Lower leg skin (tissue), 4 donors: ENCODE measurements around the gene TRANK1. TPM values are rescaled to one million over a fixed set of nuclear protein-coding genes. Genes with fewer than 3 reads are reported as not detected.

ENCODE experiments used
- DNase-seq, 2 donors: peaks; one replicate each; pipeline ENCODE4 v3.0.0-alpha.2; 2019; ENCODE audit warnings: low spot score in 2 of 2
- H3K4me3 ChIP-seq: fragments of 200-600 bp; sonication (generic); 2 replicates; pipeline ENCODE4 v1.5.1; 2017; ENCODE audit warnings: mild to moderate bottlenecking, low read depth; ENCODE audit not compliant: poor library complexity, severe bottlenecking
- CTCF ChIP-seq, 3 donors: fragments of 450-650 bp; IDR thresholded peaks; one replicate each; pipeline ENCODE4 v1.5.1; 2016; ENCODE audit warnings: antibody characterized with exemption in 3 of 3, mild to moderate bottlenecking in 3 of 3, moderate library complexity in 2 of 3
- POLR2A ChIP-seq, 2 donors: fragments of 450-650 bp; IDR thresholded peaks; one replicate each; pipeline ENCODE4 v1.6.1; 2016 to 2017; ENCODE audit warnings: antibody characterized with exemption in 2 of 2, mild to moderate bottlenecking in 1 of 2, moderate library complexity in 1 of 2
- whole genome bisulfite sequencing, 2 donors: methylation state at CpG; one replicate each; pipeline ENCODE4 v1.1.5; 2018; 5-methylcytosine and 5-hydroxymethylcytosine counted together
- intact Hi-C: fragments of 100-400 bp; cut with DNase I; formaldehyde crosslinking; loops from one replicate; pipeline ENCODE4 v1.15.0; 2023; ENCODE audit warnings: low total_unique reads
- total RNA-seq, 4 donors: library from RNA; depleted of rRNA; stranded (reverse); fragments of >200 nt; gene quantifications; one replicate each; pipeline ENCODE4 v1.1.0, GENCODE V29; 2016

Gene TRANK1
- total RNA-seq, 4 donors from 2014 or later, result 2.6 to 5.1 (median 3.3) TPM

- intact Hi-C loops, result no loop called here
- DNase-seq, result no peak
- no peak overlapping the region for H3K4me3 ChIP-seq
- 93 to 96% methylated on average over 9 of the region's 9 CpGs for WGBS, 2 donors
- TF ChIP-seq POLR2A (IDR thresholded peaks at IDR 0.05) (no peak), CTCF (IDR thresholded peaks at IDR 0.05) (no peak)
These were observed 129.5 kb downstream of the TRANK1 start for GRCh38 chr3:36815375-36815774.

- intact Hi-C loops, result no loop called here
- H3K4me3 ChIP-seq, result no peak overlapping the region
- DNase-seq, result no peak
- TF ChIP-seq CTCF (IDR thresholded peaks at IDR 0.05) (no peak), POLR2A (IDR thresholded peaks at IDR 0.05) (no peak)
- WGBS, 2 donors, result 61 to 64% methylated on average over 4 of the region's 4 CpGs
These were observed 130.1 kb downstream of the TRANK1 start for GRCh38 chr3:36814776-36815175.

GRCh38 chr3:36814066-36814717 lies 130.7 kb downstream of the TRANK1 start:
- DNase-seq, result no peak
- H3K4me3 ChIP-seq, result no peak overlapping the region
- WGBS, 2 donors, result 37 to 43% methylated on average over 7 of the region's 7 CpGs
- no peak for TF ChIP-seq CTCF (IDR thresholded peaks at IDR 0.05)
- no peak for TF ChIP-seq POLR2A (IDR thresholded peaks at IDR 0.05)
- intact Hi-C loops, result no loop called here

- WGBS, 2 donors, result 36 to 62% methylated on average over 6 of the region's 6 CpGs
- H3K4me3 ChIP-seq, result no peak overlapping the region
- intact Hi-C loops, result no loop called here
- DNase-seq, result no peak
- TF ChIP-seq CTCF (IDR thresholded peaks at IDR 0.05), result no peak
- TF ChIP-seq POLR2A (IDR thresholded peaks at IDR 0.05), result no peak
These were observed 131.5 kb downstream of the TRANK1 start for GRCh38 chr3:36813305-36813704.

- WGBS, 2 donors, result 40 to 67% methylated on average over 1 of the region's 1 CpG
- no peak overlapping the region for H3K4me3 ChIP-seq
- no peak for DNase-seq
- intact Hi-C loops, result no loop called here
- TF ChIP-seq CTCF (IDR thresholded peaks at IDR 0.05) (no peak), POLR2A (IDR thresholded peaks at IDR 0.05) (no peak)
These were observed 132.6 kb downstream of the TRANK1 start for GRCh38 chr3:36812240-36812639.

- TF ChIP-seq CTCF (IDR thresholded peaks at IDR 0.05) (no peak), POLR2A (IDR thresholded peaks at IDR 0.05) (no peak)
- intact Hi-C loops, result no loop called here
- H3K4me3 ChIP-seq, result no peak overlapping the region
- WGBS, 2 donors, result 80 to 83% methylated on average over 2 of the region's 2 CpGs
- no peak for DNase-seq
These were observed 133.1 kb downstream of the TRANK1 start for GRCh38 chr3:36811768-36812167.
